ACHN (cell line): ENCODE results near the gene HMOX1.
"Not testable (repeated sequence)": the region's sequence is repeated elsewhere in the genome, so short reads cannot be mapped to it uniquely, and the experiment has no call there.

Experiments
- DNase-seq: peaks from one replicate; pipeline ENCODE4 v3.0.0-alpha.2; 2015
- in situ Hi-C: cut with HindIII; loops from 2 replicates; pipeline ENCODE4 v1.10.0; 2017; ENCODE audit warnings: low sequenced_read_pairs, low pct_ligation_motif_present, low pct_unique_long_range_greater_than_20kb

Gene HMOX1

DNA sequence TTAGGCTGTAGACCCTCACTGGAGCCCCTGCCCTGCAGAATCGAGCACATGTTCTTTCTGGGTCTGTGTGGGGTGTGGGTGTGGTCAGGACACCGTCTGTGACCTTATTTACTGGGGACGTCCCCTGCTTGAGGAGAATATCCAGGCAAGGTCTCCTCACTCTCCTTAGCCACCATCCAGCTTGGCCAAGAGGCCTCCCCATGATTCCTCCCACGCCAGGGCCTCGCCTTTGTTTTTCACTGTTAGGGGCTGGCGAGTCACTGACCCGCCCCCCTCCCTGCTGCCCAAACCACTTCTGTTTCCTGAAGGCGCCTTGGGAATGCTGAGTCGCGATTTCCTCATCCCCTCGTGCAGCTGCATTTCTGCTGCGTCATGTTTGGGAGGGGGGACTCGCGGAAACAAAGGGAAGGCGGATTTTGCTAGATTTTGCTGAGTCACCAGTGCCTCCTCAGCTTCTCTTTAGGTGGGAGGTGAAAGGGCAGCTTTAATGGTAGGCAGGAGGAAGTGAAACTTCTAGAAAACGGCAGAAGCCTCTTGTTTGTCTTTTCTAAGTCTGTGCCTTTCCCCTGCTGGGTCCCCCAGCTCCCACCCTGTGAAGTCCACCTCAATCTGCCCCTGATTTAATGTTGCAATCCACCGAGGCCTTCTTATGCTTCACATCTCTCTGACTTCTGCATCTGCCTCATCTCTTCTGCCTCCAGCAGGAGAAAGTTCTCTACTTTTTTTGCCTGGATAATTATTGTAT is 4.0 kb upstream of the HMOX1 start:
- in situ Hi-C loops, result no loop called here
- peak; percentile 95 for DNase-seq

GRCh38 chr22:35377735-35378134 is 3.2 kb upstream of the HMOX1 start:
- in situ Hi-C loops, result no loop called here
- DNase-seq, result no peak

DNA sequence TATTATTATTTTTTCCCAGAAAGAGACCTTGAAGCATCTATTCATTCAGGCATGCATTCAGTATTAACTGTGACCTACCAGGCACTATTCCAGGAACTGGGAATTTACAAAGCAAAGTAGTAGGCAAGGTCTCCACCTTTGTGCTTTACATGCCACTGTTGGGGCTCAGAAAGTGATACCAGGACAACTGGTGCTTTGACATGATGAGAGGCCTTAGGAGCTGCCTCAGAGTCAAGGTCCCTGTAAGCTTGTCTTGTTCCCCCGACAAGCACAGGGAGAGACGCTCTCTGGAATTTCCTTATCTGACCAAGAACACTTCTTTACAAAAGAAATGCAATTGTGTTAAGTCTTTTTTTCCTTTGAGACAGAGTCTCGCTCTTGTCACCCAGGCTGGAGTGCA is 2.3 kb upstream of the HMOX1 start:
- in situ Hi-C loops, result no loop called here
- no peak for DNase-seq

DNA sequence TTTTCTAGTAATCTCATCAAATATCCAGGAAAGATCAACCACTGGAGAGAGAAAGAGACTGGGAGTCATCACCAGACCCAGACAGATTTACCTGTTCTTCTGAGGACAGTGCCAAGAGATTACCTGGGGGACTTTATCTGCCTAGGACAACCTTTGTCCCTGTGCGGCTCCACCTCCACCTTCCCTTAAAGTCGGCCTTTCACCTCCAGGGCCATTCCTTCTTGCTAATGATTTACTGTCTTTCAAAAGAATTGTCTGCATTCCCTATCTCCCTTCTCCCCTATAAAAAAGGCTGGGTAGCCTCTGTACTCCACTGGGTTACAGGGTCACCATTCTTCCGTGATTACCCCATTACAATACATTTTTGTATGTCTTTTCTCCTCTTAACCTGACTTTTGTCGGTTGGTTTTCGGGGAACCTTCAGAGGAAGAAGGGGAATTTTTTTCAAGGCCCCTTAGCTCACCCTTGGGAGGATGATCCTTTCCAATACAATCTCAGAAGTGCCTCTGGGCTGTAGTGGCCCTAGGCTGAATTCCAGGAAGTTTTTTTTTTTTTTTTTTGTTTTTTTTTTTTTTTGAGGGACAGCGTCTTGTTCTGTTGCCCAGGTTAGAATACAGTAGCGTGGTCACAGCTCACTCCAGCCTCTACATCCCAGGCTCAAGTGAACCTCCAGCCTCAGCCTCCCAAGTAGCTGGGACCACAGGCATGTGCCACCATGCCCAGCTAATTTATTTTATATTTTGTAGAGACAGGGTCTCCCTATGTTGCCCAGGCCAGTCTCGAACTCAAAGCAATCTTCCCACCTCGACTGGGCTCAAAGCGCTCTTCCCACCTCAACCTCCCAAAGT is 1.5 kb upstream of the HMOX1 start:
- no peak for DNase-seq
- in situ Hi-C loops, result no loop called here

- in situ Hi-C loops, result no loop called here
- DNase-seq, result no peak
Measured at GRCh38 chr22:35380013-35380412, 883 bp upstream of the HMOX1 start.

GRCh38 chr22:35381424-35382009 is 621 bp downstream of the HMOX1 start:
- in situ Hi-C loops, result no loop called here
- no peak for DNase-seq

- DNase-seq, result no peak
- in situ Hi-C loops, result no loop called here
Measured at GRCh38 chr22:35383679-35384071, 2.8 kb downstream of the HMOX1 start.

DNA sequence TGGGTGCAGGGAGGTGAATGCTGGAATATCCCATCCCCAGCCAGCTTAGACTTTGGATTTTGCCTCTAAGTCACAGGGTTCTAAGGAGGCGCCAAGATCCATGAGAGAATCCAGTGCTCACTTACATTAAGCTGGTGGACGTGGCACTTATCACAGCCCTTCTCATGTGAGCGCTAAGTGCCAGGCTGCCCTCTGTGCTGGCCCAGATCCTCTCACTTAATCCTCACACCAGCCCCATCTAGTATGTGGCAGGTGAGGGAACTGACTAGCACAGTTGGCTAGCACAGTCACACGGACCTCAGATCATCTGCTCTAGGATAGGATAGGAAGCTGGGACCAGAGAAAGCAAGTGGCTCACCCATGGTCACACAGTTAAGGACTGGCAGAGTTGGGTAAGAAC is 3.6 kb downstream of the HMOX1 start:
- no peak for DNase-seq
- in situ Hi-C loops, result no loop called here

GRCh38 chr22:35384975-35385588 is 4.2 kb downstream of the HMOX1 start:
- in situ Hi-C loops, result no loop called here
- no peak for DNase-seq

- in situ Hi-C loops, result no loop called here
- no peak for DNase-seq
Measured at GRCh38 chr22:35386670-35387288, 5.9 kb downstream of the HMOX1 start.

- in situ Hi-C loops, result no loop called here
- DNase-seq, result no peak
Measured at GRCh38 chr22:35390933-35391332, 10.0 kb downstream of the HMOX1 start.

DNA sequence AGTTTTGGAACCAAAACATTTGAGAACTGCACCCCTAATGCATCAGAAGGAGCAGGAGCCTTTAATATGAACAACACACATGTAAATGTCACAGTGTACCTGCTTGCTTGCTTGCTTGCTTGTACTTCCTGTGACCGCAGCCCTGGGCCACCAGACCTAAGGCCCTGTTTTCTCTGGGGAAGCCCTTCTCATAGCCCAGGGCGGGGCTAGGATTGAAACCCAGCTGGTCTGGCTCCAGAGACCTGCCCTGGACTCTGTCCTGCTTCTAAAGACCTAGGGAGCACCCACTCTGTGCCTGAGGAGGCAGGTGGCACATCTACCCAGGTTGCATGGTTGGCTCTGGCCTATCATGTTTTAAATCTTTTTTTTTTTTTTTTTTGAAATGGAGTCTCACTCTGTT is 11.5 kb downstream of the HMOX1 start:
- in situ Hi-C loops, result no loop called here
- DNase-seq, result no peak

- in situ Hi-C loops, result no loop called here
- no peak for DNase-seq
Measured at GRCh38 chr22:35393116-35394010, 12.5 kb downstream of the HMOX1 start.

DNA sequence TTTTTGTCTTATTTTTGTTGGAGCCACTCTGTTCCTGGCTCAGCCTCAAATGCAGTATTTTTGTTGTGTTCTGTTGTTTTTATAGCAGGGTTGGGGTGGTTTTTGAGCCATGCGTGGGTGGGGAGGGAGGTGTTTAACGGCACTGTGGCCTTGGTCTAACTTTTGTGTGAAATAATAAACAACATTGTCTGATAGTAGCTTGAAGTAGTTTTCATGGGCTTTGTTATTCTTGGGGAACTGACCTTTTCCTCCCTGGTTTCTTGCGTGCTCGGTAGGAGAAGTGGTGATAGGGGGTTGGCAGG is 13.1 kb downstream of the HMOX1 start:
- DNase-seq, result no peak
- in situ Hi-C loops, result no loop called here

- in situ Hi-C loops, result no loop called here
- no peak for DNase-seq
Measured at GRCh38 chr22:35394810-35395563, 14.1 kb downstream of the HMOX1 start.

DNA sequence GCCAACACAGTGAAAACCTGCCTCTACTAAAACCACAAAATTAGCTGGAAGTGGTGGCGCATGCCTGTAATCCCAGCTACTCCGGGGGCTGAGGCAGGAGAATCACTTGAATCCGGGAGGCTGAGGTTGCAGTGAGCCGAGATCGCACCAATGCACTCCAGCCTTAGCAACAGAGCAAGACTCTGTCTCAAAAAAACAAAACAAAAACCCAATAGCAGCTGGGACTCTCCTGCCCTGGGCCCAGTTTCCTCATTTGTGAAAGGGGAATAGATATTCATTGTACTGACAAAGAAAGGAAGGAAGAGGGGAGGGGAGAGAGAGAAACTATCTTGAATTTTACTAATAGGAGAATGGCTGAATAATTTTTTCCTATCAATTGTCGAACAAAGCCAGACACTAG is 15.7 kb downstream of the HMOX1 start:
- DNase-seq, result not testable (repeated sequence)

DNA sequence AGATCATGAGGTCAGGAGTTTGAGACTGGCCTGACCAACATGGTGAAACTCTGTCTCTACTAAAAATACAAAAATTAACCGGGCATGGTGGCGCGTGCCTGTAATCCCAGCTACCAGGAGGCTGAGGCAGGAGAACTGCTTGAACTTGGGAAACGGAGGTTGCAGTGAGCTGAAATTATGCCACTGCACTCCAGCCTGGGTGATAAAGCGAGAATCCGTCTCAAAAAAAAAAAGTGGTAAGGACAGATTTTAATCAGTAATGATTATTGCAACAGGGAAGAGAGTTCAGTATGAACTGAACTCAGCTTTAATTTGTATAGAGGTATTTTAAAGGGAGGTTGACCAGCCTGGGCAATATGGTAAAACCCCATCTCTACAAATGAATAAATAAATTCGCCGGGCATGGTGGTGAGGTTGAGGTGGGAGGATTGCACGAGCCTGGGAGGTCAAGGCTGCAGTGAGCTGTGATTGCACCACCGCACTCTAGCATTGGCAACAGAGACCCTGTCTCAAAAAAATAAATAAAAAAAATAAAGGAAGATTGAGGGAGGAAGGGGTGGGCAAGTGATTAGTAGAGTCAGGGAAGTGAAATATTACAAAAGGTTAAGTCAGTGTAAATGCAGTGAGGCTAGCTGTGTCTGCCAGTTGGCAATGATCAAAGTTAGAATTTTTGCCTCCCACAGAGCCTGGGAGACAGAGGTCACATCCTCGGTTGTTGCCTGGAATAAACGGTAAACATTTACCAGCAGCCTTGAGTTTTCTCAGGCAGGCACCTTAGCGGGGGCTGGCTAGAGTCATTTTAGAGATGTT is 16.4 kb downstream of the HMOX1 start:
- in situ Hi-C loops, result no loop called here

More for the DNA sequence above, 15.7 kb downstream of the HMOX1 start:
- in situ Hi-C loops, result not testable (repeated sequence)

More for the DNA sequence above, 16.4 kb downstream of the HMOX1 start:
- DNase-seq, result peak; percentile 78
